ENCODE results near the gene HOXD4. TPM values are rescaled to one million over a fixed set of nuclear protein-coding genes. Genes with fewer than 3 reads are reported as not detected.

HOXD4 gene
- total RNA-seq, 1 donor from 2014 or later = 0.97 TPM

GRCh38 chr2:176126929-176127773 lies 24.2 kb upstream of the HOXD4 start:
- no peak for ATAC-seq
- H3K27me3 ChIP-seq (ENCODE audit: low read depth) = peaks cover 96% of the 10 kb centered on the region
- no peak for DNase-seq
- peaks cover 29% of the 10 kb centered on the region for H3K4me1 ChIP-seq
- intact Hi-C loops (cut with DNase I) = loop anchor here (5.0 kb wide), 2 partner anchors 510 to 525 kb away; no protein-coding TSS in a partner anchor
- no peak overlapping the region for H3K27ac ChIP-seq
- H3K9me3 ChIP-seq = no peaks in the 10 kb centered on the region
- H3K36me3 ChIP-seq = no peaks in the 10 kb centered on the region
- no peak overlapping the region for H3K4me3 ChIP-seq
- TF ChIP-seq CTCF (IDR thresholded peaks at IDR 0.05) = peak; percentile 91

DNA sequence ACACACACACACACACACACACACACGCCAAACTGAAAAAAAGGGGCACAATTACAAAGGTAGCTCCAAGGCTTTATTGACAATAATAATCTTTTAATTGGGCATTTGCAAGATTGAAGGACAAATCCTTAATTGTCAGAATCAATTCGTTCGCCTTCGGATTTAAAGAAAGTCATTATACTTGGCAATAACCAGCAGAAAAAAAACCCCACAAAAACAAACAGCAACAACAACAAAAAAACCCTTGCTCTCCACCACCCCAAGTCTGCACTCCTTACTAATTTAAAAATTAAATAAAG lies 23.6 kb upstream of the HOXD4 start:
- intact Hi-C loops (cut with DNase I) = loop anchor here (5.0 kb wide), 2 partner anchors 510 to 525 kb away; no protein-coding TSS in a partner anchor
- Histone ChIP-seq H3K9me3 (no peaks in the 10 kb centered on the region), H3K36me3 (no peaks in the 10 kb centered on the region), H3K27ac (no peak overlapping the region), H3K4me3 (no peak overlapping the region), H3K27me3 (ENCODE audit: low read depth) (peaks cover 96% of the 10 kb centered on the region), H3K4me1 (peaks cover 29% of the 10 kb centered on the region)
- no peak for DNase-seq
- ATAC-seq = no peak
- no peak for TF ChIP-seq CTCF (IDR thresholded peaks at IDR 0.05)

GRCh38 chr2:176128172-176128981 lies 23.0 kb upstream of the HOXD4 start:
- H3K27ac ChIP-seq = no peak overlapping the region
- peaks cover 96% of the 10 kb centered on the region for H3K27me3 ChIP-seq (ENCODE audit: low read depth)
- intact Hi-C loops (cut with DNase I) = loop anchor here (5.0 kb wide), 2 partner anchors 509 to 524 kb away; no protein-coding TSS in a partner anchor
- peaks cover 24% of the 10 kb centered on the region for H3K4me1 ChIP-seq
- no peak for TF ChIP-seq CTCF (IDR thresholded peaks at IDR 0.05)
- DNase-seq = no peak
- H3K36me3 ChIP-seq = no peaks in the 10 kb centered on the region
- no peak for ATAC-seq
- no peaks in the 10 kb centered on the region for H3K9me3 ChIP-seq
- H3K4me3 ChIP-seq = no peak overlapping the region

DNA sequence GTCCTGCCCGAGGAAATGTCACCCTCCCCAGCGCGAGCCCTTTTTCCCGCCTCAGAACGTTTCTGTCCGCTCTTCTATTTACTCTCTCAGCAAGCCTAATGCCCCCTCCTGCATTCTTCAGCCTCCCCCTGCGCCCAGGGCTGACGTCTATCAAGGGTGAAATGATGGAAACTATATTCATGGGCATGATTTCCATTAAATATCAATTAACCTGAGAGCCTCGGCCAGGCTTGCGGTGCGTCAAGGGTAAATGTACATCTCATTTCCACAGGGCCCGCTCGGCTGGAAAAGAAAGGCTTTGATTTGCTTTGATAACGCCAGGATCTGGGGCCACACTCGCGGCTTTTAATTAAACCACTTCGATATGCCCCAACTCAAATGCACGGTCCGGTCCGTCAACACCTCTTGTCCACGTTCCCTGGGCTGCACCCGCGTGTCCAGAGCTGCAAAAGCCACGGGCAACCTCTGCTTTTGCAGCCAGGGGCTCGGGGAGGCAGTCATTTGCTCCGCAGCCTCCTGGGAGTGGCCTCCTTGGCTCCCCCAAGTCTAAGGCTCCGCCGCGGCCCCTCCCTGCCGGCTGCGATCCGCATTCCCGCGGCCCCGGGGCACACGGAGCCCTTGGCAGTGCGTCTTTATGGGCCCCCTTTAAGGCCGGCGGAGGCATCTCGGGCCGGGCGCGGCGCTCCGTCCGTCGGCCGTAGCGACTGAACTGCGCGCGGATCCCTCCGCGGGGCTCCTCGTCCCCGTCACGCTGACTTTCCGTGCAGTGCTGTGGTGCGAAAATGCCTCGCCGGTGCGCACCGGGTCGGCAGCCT lies 22.2 kb upstream of the HOXD4 start, which contains the start of gene HOXD8:
HOXD8 (plus strand) TSS at position 724 of the 815 bp plus-strand sequence. CDS start 662 bp downstream, outside the sequence.
- no peaks in the 10 kb centered on the region for H3K9me3 ChIP-seq
- no peak for TF ChIP-seq CTCF (IDR thresholded peaks at IDR 0.05)
- H3K4me1 ChIP-seq = peaks cover 24% of the 10 kb centered on the region
- peak within 1 kb of the TSS; percentile 38 for H3K4me3 ChIP-seq
- H3K36me3 ChIP-seq = no peaks in the 10 kb centered on the region
- H3K27me3 ChIP-seq (ENCODE audit: low read depth) = peaks cover 96% of the 10 kb centered on the region
- intact Hi-C loops (cut with DNase I) = loop anchor here (5.0 kb wide), 2 partner anchors 508 to 523 kb away; no protein-coding TSS in a partner anchor
- H3K27ac ChIP-seq = no peak within 1 kb of the TSS
- no peak for DNase-seq
- ATAC-seq = peak; percentile 28 to 34

DNA sequence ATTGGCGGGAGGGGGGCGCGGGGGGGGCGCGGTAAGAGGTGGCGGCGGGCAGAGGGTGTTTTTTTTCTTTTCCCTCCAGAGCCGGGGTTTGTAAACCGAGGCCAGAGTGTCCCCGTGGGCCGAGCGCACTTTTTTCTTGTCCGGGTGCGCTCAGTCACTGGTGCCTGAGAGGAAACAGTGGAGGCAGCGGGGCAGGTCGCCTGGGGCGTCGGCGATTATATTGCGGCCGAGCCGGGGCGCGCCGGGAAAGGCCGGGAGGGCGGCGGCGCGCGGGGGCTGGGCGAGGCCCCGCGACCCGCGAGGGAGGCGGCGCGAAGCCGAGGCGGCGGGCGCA lies 21.6 kb upstream of the HOXD4 start:
- intact Hi-C loops (cut with DNase I) = loop anchor here (5.0 to 10.0 kb wide), 3 partner anchors 425 to 523 kb away; no protein-coding TSS in a partner anchor
- peak in 1 of 2 donors; percentile 29 for ATAC-seq
- H3K9me3 ChIP-seq = no peaks in the 10 kb centered on the region
- no peak for TF ChIP-seq CTCF (IDR thresholded peaks at IDR 0.05)
- no peak overlapping the region for H3K27ac ChIP-seq
- H3K27me3 ChIP-seq (ENCODE audit: low read depth) = peaks cover 96% of the 10 kb centered on the region
- no peaks in the 10 kb centered on the region for H3K36me3 ChIP-seq
- peaks cover 24% of the 10 kb centered on the region for H3K4me1 ChIP-seq
- DNase-seq = no peak
- H3K4me3 ChIP-seq = peak overlapping the region; percentile 21

Measured in lower lobe of right lung (tissue), 2 donors.